GM18520 (cell line): ENCODE data around the gene EFNA3.
"Not testable (repeated sequence)": the region's sequence is repeated elsewhere in the genome, so short reads cannot be mapped to it uniquely, and the experiment has no call there.

Source experiments
- ATAC-seq: cut with Tn5 transposase; IDR thresholded peaks from one replicate; pipeline ENCODE4 v1.9.1; 2021; ENCODE audit not compliant: unreplicated experiment

EFNA3 gene

DNA sequence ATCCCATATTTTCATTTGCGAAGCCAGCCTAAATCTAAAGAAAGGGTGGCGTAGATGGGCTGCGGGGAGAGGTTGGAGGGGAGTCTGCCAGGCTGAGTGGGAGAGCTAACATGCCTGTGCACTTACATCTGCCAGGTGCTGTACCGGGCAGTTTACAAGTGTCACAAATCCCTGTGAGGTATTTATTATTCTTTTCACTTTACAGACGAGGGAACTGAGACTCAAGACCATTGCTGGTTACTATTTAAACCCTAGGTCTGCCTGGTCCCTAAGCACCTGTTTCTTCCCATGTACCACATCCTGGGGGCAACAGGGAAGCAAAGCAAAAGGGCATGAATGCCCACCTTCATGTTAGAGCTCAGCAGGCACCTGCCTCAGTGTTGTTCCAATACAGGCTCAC is 29.7 kb downstream of the EFNA3 start:
- no peak for ATAC-seq

DNA sequence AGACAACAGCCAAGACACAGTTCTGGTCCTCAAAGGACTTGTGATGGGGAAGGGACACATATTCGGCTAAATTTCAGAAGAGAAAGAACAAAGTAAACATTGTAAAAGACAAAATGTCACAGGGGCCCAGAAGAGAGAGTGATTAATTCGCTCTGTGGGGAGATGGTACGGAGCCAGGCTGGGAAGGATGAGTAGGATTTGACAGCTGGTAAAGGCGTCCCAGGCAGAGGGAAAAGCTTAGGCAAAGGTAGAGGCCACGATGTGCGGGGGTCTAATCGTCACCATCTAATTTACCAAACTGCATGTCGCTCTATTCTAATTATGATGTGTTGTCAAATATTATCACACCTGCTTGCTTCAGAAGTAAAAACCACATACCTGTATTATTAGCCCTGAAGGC is 31.7 kb downstream of the EFNA3 start:
- no peak for ATAC-seq

DNA sequence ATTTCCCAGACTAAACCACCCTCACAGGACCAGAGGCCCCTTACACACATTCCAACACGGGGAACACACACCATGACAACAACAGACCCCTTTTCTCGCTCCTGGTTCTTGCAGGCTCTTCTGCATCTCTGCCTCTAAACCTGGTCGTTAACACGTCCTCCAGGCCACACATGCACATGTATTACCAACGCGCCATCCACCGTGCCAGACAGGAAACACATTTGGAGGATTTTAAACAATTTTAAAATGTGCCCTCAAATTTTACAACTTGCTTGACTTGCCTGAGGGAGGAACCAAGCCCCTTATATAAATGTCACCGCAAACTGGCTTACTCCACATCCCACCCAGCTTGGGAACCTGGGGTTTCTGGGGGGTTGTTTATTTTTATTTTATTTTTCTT is 32.2 kb downstream of the EFNA3 start:
- ATAC-seq, result no peak

DNA sequence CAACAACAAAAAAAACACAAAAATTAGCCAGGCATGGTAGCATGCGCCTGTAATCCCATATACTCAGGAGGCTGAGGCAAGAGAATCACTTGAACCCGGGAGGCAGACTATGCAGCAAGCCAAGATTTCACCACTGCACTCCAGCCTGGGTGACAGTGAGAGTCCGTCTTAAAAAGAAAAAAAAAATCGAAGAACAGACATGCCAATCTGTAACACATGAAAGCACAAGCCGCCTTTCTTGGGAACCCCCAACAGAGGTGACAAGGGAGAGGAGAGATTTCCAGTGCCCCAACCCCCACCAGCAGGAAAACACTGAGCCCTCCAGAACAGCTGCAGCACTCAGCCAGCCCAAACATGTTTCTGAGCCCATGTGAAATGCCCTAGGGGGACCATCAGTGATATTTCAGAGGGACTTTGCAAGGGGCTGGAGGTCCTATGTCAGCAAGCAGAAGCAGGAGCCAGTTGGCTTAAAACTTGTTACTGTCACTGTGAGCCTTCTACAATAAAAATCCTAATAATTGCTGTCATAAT is 34.9 kb downstream of the EFNA3 start:
- ATAC-seq, result no peak

DNA sequence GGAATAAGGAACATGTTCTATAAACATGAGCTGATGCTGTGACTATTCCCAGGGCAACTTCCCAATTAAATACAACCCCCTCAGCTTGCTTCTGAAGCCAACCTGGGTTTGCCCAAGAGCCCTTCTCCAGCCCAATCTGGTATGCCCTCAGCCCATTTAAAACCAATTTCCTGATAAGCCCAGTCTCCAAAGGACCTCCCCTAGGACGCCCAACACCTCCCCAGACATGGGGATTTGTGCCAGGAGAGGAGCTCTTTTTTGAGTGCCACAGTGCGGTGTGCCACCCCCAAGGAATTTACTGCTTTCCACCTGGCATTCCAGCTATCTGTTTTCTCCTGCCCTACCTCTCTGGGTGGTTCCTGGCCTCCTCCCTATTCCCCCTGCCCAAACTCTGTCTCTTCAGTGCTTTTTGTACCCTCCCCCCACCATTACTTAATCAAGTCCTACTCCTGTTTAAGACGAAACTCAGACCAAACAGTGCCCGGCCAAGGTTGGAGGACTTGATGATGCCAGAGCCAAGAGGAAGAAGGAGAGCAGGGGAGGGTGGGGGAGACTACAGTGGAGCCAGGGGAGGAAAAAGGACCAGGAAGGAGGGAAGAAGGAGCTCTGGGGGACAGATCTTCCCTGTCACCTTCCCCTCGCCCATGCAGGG is 37.6 kb downstream of the EFNA3 start:
- ATAC-seq, result no peak

DNA sequence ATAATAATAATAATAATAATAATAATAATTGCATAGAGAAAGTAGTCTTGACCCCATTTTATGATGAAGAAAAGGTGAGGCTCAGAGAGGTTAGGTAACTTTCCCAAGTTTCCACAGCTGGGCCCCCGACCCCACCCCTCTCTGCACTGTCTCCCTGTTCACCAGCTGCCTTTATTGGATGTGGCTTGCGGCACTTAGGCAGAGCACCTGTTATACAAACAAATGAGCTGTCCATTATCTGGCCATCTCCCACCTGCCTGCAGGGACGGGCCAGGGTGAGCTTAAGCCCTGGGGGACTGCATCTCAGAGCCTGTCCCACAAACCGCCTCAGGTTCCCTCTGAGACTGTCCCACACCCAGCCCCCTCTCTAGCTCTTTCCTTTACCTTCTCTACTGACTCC is 39.0 kb downstream of the EFNA3 start:
- ATAC-seq, result no peak

DNA sequence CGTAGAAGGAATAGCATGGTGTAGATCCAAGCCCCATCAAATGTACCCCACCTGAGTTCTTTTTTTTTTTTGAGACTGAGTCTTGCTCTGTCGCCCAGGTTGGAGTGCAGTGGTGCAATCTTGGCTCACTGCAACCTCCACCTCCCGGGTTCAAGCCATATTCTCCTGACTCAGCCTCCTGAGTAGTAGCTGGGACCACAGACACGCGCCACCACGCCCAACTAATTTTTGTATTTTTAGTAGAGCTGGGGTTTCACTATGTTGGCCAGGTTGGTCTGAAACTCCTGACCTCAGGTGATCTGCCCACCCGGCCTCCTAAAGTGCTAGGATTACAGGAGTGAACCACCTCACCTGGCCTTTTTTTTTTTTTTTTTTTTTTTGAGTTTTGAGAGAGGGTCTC is 39.5 kb downstream of the EFNA3 start:
- not testable (repeated sequence) for ATAC-seq

DNA sequence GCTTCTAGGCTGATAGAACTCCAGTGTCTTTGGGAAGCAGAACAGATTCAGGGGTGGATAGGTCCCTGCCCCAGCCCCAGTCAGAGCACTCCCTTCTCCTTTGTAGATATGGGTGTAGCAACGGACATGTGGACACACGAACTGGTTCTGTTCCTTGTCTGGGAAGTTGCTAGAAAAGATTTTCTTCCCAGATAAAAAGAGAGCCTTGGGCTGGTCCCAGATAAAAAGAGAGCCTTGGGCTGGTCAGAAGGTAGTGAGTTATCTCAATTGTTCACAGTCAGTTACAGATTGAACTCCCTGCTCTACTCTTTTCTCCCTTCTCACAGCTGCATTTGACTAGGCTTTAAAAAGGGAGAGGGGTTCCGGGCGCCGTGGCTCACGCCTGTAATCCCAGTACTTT is 41.6 kb downstream of the EFNA3 start:
- ATAC-seq, result no peak

DNA sequence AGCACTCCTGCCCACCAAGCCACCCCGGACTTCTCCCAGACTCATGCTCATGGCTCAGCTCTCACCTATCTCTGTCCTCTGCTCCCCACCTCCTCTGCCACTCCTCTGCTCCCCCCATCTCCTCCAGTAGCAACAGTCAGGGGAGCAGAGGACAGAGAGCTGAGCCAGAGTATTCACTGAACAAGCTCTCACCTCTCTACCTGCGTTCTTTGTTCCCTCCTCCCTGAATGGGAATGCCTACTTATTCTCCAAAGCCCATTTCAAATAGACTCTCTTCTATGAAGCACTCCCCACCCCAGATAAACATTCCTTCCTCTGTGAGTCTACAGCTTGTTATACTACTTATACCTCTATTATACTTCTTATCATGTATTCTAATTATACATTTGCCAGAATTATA is 42.6 kb downstream of the EFNA3 start:
- ATAC-seq, result no peak

DNA sequence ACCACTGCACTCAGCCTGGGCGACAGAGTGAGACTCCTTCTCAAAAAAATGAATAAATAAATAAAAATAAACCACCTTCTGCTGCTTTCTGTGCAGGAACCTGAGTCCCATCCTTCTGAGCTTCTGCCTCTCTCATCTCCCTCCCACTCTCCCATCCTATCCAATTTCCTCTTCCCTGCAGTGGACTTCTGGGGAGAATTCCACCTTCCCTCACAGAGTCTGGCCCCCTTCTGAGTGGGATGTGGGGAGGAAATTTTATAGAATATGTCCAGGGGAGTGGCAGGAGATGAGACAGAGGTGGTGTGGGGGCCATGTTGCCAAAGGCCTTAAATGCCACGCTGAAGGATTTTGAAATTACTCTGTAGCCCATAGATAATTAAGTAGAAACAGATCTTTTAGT is 43.7 kb downstream of the EFNA3 start:
- ATAC-seq, result no peak

DNA sequence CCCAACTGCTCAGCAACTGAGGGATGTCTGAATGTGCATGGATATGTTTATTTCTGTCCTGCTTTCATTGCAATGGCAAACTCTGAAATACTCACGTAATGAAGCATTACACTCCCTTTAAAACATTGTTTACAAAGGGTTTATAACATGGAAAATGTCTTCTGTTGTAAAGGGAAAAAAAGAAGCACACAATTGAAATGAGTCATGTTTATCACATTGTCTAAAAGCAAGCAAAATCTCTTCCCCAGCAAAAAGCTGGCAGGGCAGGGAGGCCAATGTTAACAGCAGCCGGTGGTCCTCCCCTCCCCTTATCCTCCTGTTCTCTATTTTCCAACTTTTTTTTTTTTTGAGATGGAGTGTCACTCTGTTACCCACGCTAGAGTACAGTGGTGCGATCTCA is 45.2 kb downstream of the EFNA3 start:
- no peak for ATAC-seq

DNA sequence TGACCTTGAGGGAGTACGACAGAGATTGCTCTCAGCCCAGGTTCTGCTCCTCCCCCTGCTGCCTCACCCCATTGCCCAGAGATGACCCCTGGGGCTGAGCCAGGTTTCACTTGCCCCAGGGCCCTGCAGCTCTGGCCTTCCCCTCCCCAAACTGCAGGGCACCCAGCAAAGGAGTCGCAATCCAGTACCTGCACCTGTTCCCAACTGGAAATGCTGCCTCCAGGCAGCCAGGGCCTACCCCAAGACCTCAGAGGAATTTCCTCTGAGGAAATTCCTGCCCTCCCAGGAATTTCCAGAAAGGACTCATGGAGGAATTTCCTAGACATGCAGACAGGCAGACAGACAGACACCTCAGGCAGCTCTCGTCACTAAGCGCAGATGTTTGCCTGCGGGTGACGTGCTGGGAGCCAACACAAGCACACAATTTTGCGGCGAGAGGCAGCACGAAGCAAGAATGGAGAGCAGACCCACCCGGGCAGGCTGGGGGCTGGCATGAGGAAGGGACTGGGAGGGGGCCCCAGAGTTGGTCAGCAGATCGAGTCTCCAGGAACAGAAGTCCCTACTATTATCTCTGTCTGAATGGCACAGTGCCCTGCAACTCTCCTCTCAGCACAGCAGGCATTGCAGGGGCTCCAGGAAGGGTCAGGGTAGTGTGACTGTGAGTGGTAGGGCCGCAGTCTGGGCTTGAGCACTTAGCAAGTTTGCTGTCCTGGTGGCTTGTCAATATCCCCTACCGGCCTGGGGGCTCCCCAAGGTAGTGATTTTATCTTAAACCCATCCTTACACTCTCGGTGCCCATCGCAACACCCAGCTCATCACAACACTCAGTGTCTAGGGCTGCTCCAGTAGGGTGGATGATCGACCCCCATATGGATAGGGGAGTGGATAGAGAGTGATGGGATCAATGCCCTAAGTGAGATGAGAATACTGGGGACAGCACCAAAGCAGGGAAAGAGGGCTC is 46.1 kb downstream of the EFNA3 start:
- no peak for ATAC-seq

DNA sequence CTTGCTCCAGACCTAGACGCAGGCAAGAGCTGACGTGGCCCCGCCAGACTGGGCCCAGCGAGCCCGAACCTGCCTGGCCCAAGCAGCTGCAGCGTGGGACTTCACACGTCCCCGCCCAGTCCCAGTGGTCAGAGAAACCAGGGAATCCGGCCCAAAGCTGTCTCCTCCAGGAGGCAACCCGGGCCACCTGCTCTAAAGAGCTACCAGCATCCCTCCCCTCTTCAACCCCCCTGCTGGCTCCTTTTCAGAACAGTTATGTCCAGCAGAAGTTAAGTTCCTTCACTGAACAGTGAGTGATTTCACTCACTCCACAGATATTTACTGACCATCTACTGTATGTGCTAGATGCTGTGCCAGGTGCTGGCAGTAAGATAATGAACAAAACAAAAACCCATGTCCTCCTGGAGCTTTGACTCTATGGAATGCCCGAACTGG is 46.9 kb downstream of the EFNA3 start:
- ATAC-seq, result no peak

DNA sequence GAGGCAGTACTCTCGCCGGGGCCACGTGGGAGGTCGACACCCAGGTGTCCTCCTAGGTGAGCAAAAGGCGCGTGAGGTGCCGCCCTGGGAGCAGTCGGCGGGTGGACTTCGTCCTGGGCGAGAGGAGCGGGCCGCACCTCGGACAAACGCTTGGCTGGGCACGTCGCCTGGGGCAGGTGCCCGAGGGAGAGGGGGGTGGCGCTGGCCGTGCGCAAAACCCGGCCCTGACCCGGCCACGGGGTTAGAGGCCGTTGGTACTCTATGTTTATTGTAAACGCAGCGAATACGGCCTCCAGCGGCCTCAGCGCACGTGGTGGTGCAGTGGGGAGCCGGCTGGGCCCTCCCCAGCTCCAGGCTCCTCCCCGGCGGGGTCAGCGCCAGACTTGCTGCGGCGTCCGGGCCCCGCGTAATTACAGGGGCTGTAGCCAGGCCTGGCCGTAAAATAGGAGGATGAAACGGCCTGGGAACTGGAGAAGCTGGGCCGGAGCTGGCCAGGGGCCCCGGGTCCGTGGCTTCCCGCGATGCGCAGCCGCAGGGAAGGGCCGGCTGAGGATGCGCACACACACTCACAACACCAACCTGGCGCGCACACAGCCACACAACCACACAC is 47.4 kb downstream of the EFNA3 start:
- no peak for ATAC-seq

DNA sequence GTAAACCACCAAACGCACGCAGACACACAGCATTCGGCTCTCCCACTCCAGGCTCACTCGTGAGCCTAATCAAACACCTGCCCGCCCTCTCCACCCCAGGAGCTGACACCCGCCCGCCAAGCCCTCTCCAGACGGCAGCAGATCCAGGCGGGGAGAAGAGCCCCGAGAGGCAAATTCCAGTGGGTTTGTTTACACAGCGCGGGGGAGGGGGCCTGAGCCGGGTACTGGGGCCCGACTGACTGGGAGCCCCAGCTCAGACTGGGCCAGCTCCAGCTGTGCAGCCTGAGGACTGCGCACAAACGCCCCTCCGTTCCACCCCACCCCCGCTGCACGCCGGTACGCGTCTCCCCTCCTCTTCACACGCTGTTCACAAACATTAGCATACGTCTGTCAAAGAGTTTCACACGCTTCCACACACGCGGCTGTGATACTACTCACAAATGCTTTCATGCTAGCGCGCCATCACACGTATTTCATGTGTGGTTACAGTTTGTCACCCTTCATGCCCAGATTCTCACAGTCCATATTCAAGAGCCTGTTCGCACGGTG is 48.0 kb downstream of the EFNA3 start:
- no peak for ATAC-seq

DNA sequence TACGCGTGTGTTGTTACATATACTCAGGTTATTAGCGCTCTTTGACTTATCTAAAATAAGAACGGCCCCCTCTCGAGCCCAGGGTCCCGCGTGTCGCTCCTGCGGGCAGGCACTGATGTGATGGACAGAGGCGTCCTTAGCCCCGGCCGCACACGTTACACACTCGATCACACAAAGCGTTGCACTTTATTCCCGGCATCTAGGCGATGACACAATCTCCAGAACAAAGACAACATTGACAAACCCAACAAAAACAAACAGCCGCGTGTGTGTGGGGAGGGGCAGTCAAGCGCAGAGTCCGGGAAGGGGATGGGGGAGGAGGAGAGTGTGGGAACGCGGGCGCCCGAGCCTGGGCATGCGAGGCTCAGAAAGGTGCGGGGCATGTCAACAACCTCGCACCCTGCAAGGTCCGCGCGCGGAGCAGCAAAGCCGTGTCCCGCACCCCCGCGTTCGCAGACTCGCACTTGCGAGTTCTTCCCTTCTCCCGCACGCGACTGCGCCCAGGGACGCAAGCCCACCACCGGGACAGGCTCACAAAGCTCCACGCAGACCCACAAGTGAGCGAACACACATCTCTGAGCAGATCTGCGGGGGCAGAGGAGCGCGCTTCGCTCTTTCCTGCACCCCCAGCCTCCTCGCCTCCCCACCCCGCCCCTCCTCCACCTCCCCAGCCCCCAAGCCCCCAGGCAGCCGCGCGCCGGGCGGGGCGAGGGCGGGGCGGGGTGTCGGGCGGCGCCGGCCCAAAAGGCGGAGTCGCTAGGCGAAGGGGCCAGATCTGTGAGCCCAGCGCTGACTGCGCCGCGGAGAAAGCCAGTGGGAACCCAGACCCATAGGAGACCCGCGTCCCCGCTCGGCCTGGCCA is 48.7 kb downstream of the EFNA3 start, which contains the start of gene EFNA1:
EFNA1 (plus strand) TSS at position 772 of the 862 bp plus-strand sequence. CDS start 102 bp downstream, outside the sequence.
- no peak for ATAC-seq

DNA sequence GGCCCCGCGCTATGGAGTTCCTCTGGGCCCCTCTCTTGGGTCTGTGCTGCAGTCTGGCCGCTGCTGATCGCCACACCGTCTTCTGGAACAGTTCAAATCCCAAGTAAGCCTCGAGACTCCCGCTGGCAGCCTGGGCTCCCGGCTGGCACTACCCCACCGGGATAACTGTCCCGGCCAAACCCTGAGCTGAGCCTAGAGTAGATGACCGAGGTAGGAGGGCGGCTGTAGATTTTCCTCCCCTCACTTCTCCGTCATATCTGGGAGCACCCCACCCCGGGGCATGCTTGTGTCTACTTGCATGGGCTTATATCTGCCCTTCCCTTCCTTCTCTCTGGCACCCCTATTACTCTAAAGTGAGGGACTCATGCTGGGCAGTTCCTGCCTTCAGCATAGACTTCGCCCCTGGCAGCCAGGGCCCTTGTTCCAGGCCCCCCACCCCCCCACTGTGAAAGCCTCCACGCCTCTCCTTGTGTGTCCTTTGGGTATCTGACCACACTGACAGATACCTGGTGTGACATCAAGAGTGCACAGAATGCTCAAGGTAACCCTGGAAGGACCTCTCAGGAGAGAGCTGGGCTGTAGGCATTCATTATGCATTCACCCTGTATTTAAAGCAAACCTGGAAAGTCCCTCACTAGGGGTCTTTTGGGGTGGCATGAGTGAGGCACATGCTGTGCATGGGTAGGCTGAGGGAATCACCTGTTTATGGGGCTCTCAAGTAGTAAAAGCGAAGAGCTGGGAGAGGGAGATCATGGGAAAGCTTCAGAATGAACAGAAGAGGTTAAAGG is 49.5 kb downstream of the EFNA3 start:
- ATAC-seq, result no peak

DNA sequence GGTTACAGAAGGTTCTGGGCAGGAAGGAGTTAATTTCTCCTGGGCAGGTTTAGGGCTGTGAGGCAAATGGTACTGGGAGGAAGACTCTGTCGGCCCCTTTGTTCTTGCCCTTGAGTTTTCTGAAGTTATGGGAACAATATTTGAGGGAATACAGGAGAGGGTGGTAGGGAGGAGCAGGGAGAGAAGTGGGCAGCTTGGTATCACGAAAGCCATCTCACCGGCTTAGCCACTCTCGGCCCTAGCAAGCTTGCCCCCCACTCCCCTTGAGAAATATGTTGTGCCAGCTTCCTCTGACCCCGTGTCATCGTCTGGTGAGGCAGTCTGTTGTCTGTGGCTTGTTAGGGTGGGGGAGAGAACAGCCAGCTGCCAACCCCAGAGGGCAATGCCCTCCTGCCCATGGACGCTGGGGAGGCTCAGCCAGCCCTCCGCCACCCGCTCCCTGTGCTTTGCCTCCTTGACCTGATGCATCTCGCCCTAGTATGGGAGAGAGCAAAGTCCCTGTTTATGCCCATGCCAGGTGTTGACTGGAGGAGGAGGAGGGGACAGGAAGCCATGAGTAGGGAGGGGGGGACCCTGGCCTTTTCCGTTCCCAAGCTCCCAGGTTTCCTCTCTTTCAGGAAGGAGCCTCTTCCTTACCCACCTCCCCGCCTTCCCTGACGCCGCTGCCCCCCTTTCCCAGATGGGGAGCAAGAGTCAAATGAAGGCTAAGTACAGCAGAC is 50.3 kb downstream of the EFNA3 start:
- no peak for ATAC-seq
